NOMO-1 treated with dmso at 0.1 percent for 144 hours (cell line): Measurements from ENCODE around the gene OTOP1.
"Not testable (repeated sequence)": the region's sequence is repeated elsewhere in the genome, so short reads cannot be mapped to it uniquely, and the experiment has no call there.

Experiments
- DNase-seq: peaks from one replicate; lab custom pipeline; 2025; ENCODE audit not compliant: unreplicated experiment; lab: John Stamatoyannopoulos, UW

OTOP1 gene

GRCh38 chr4:4165701-4166392 lies 60.9 kb downstream of the OTOP1 start:
- not testable (repeated sequence) for DNase-seq

DNA sequence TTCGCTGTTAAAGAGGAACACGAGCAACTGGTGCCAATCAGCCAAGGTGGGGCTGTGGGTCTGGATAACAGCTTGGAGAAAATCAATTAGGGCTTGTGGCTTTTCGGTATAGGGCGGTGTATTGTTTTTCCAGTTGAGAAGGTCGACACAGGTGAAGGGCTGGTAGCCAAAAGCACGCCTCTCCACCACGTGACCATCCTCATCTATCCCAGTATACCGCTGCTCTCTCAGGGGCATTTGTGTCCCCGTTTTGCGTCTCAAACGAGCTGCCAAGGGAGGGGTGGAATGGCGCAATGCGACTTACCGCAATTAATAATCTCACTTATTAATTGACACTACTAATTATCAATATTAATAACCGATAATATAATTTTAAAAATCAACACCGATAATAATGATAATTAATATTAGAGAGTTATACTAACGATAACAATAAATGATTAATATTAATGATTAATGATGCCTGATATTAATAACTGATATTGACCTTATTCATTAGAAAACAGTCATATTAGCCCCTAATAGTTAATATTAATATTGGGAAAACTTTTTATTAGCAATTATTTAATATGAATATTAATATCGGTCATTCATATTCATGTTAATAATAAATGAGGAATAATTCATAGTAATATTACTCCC lies 62.1 kb downstream of the OTOP1 start:
- DNase-seq: not testable (repeated sequence)

DNA sequence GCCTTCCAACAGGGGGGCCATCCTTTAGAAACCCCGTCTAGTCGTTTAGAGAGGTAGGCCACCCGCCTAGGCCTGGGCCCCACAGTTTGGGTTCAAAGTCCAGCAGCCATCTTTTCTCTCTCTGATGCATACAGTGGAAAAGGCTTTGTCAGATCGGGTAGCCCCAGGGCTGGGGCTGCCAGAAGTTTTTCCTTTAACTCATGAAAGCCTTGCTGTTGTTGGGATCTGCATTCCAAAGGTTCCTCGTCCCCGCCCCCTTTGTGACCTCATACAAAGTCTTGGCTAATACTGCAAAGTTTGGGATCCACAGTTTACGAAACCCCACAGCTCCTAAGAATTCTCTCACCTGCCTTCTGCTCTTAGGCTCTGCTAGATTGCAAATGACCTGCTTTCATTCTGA lies 64.5 kb downstream of the OTOP1 start:
- DNase-seq: not testable (repeated sequence)

DNA sequence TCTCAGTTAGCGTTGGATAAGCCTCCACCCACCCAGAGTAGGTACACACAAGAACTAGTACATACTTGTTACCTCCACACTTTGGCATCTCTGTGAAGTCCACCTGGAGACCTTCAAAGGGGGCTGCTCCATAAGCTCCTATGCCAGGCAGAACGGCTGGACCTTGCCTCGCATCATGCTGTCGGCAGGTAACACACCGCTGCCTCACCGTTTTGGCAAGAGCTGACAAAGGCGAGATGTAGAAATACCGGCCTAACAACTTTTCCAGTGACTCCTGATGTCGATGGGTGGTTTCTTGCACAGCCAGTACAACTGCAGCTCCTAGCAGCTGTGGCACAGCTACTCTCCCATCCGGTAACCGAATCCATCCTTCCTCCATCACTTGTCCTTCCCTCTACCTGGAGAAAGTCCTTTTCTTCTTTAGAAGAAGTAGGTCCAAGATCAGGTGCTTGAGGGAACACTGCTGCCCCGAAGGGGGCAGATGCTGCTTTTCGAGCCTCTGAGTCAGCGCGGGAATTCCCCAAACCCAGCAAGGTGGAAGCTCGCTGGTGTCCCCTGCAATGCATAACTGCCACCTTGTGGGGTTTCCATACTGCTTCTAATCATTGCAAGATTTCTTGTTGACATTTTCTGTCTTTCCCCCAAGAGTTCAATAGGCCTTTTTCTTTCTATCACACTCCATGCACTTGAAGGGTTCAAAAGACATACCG lies 65.6 kb downstream of the OTOP1 start:
- DNase-seq: not testable (repeated sequence)

- not testable (repeated sequence) for DNase-seq
Observed at GRCh38 chr4:4145622-4146021, 81.1 kb downstream of the OTOP1 start.

GRCh38 chr4:4143376-4143775 lies 83.4 kb downstream of the OTOP1 start:
- DNase-seq: not testable (repeated sequence)

DNA sequence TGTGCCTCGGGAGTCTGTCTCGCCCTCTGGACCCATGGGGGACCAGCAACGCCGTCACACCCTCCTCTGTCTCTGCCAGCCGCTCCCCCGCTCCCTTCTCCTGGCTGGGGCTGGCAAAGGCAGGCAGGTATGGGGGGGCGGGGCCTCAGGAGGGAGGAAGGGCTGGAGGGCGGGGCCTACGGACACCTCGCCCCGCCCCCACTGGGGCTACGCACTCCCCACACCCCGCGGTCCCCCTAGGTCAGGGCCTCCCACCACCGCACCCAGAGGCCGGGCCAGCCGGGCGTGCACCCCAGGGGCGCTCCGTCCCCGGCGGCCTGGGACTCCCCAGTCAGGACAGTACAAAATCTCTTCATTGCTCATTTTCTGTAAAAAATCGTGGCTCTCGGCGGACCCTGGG lies 84.0 kb downstream of the OTOP1 start:
- not testable (repeated sequence) for DNase-seq

- not testable (repeated sequence) for DNase-seq
Observed at GRCh38 chr4:4141186-4141585, 85.5 kb downstream of the OTOP1 start.
